B cell (primary cell): ENCODE measurements around the gene COL6A1. TPM values are rescaled to one million over a fixed set of nuclear protein-coding genes. Genes with fewer than 3 reads are reported as not detected.

ENCODE experiments used
- ATAC-seq: fragments of 200-7000 bp; cut with Tn5 transposase; one replicate; pipeline ENCODE4 v1.10.0; 2021; ENCODE audit warnings: low read depth, mild to moderate bottlenecking, moderate number of reproducible peaks, moderate library complexity
- CTCF ChIA-PET: fragments of 350-600 bp; sonication (Branson Sonifier 250); formaldehyde crosslinking; loops from one replicate; lab custom pipeline; 2021; ENCODE audit warnings: antibody characterized with exemption, inconsistent platforms; lab: Charles Lee
- POLR2A ChIA-PET: fragments of 350-600 bp; sonication (Branson Sonifier 250); formaldehyde crosslinking; loops from one replicate; lab custom pipeline; 2021; ENCODE audit warnings: antibody characterized with exemption; lab: Charles Lee
- DNase-seq: peaks from one replicate; pipeline ENCODE4 v3.0.0; 2013
- H2AFZ ChIP-seq: 2 replicates; pipeline ENCODE4 v1.6.1; 2012; ENCODE audit warnings: mild to moderate bottlenecking, low read depth, low read length; ENCODE audit not compliant: insufficient read depth, poor library complexity, severe bottlenecking
- H3K27ac ChIP-seq, 2 donors: 1 replicate in 1 of 2; 2 replicates in 1 of 2; pipeline ENCODE4 v1.5.1; 2012 to 2013; ENCODE audit warnings: low read length in 2 of 2, mild to moderate bottlenecking in 2 of 2, moderate library complexity in 1 of 2
- H3K27me3 ChIP-seq, 4 experiments: fragments of 200-600 bp in 1 of 4; sonication (generic) in 1 of 4; replicated peaks in 1 of 4; 1 replicate in 2 of 4; 2 replicates in 2 of 4; pipeline versions ENCODE4 v1.6.1 to v1.7.0; 2013 to 2016; ENCODE audit warnings: low read length in 3 of 4, mild to moderate bottlenecking in 2 of 4, mixed read lengths in 1 of 4, moderate library complexity in 1 of 4; ENCODE audit not compliant: insufficient read depth in 4 of 4, control insufficient read depth in 3 of 4; ENCODE audit errors: control extremely low read depth in 1 of 4
- H3K36me3 ChIP-seq, 2 experiments: replicated peaks in 1 of 2; 1 replicate in 1 of 2; 2 replicates in 1 of 2; pipeline versions ENCODE4 v1.6.1 to v1.7.1; 2013; ENCODE audit warnings: low read length in 1 of 2; ENCODE audit not compliant: insufficient read depth in 2 of 2, control insufficient read depth in 1 of 2; ENCODE audit errors: control extremely low read depth in 1 of 2, extremely low read depth in 1 of 2
- H3K4me1 ChIP-seq, 2 donors: fragments of 200-600 bp in 1 of 2; sonication (generic) in 1 of 2; 1 replicate in 1 of 2; 2 replicates in 1 of 2; pipeline versions ENCODE4 v1.5.1 to v1.6.1; 2013 to 2017; ENCODE audit warnings: low read length in 2 of 2; ENCODE audit not compliant: control insufficient read depth in 2 of 2, insufficient read depth in 2 of 2
- H3K4me2 ChIP-seq: replicated peaks from 2 replicates; pipeline ENCODE3; 2012; ENCODE audit warnings: mild to moderate bottlenecking, low read depth, low read length; ENCODE audit not compliant: poor library complexity, severe bottlenecking
- H3K4me3 ChIP-seq, 5 experiments: fragments of 200-600 bp in 1 of 5; sonication (generic) in 1 of 5; 1 replicate in 3 of 5; 2 replicates in 2 of 5; pipeline versions ENCODE4 v1.5.1 to v1.7.0; 2011 to 2016; ENCODE audit warnings: low read length in 4 of 5, mild to moderate bottlenecking in 4 of 5, low read depth in 2 of 5, control low read depth in 1 of 5, moderate library complexity in 1 of 5; ENCODE audit not compliant: insufficient read depth in 1 of 5; ENCODE audit errors: control extremely low read depth in 1 of 5, extremely low read depth in 1 of 5
- H3K79me2 ChIP-seq: fragments of 200-600 bp; sonication (generic); one replicate; pipeline ENCODE4 v1.6.0; 2016; ENCODE audit warnings: low read length; ENCODE audit not compliant: control insufficient read depth, insufficient read depth
- H3K9ac ChIP-seq: fragments of 200-600 bp; sonication (generic); 2 replicates; pipeline ENCODE4 v1.6.1; 2017; ENCODE audit warnings: mild to moderate bottlenecking, low read length, moderate library complexity
- H3K9me3 ChIP-seq, 3 donors: one replicate each; pipeline versions ENCODE4 v1.6.1 to v1.7.1; 2013; ENCODE audit warnings: low read length in 2 of 3; ENCODE audit not compliant: control insufficient read depth in 2 of 3, insufficient read depth in 1 of 3; ENCODE audit errors: control extremely low read depth in 1 of 3
- H4K20me1 ChIP-seq: 2 replicates; pipeline ENCODE4 v1.6.0; 2012; ENCODE audit warnings: mild to moderate bottlenecking, low read length; ENCODE audit not compliant: insufficient read depth, control insufficient read depth, poor library complexity, severe bottlenecking
- H3K27ac Mint-ChIP-seq: one replicate; pipeline ENCODE4 v1.8.0; 2021; ENCODE audit warnings: mixed read lengths
- H3K27me3 Mint-ChIP-seq: one replicate; pipeline ENCODE4 v1.8.0; 2021; ENCODE audit warnings: mixed read lengths
- H3K4me1 Mint-ChIP-seq: one replicate; pipeline ENCODE4 v1.8.0; 2021; ENCODE audit warnings: mixed read lengths
- H3K4me3 Mint-ChIP-seq: one replicate; pipeline ENCODE4 v1.8.0; 2021; ENCODE audit warnings: mixed read lengths
- H3K9me3 Mint-ChIP-seq: one replicate; pipeline ENCODE4 v1.8.0; 2022; ENCODE audit warnings: mixed read lengths; ENCODE audit not compliant: insufficient read depth
- EZH2 ChIP-seq: IDR thresholded peaks from 2 replicates; pipeline ENCODE4 v1.6.1; 2012; ENCODE audit warnings: borderline replicate concordance, low read depth, mild to moderate bottlenecking, moderate library complexity, low read length; ENCODE audit not compliant: insufficient read depth, poor library complexity, severe bottlenecking
- WGBS: methylation state at CpG from one replicate; pipeline ENCODE4 v1.1.5; 2013; ENCODE audit warnings: missing lambda C conversion rate; ENCODE audit not compliant: insufficient coverage; 5-methylcytosine and 5-hydroxymethylcytosine counted together
- intact Hi-C: fragments of 100-400 bp; cut with micrococcal nuclease; formaldehyde crosslinking; loops from one replicate; pipeline ENCODE4 v1.10.0; 2022
- polyA plus RNA-seq: library from polyadenylated mRNA; depleted of rRNA; stranded (reverse); fragments of >200 nt; gene quantifications from 2 replicates; pipeline ENCODE4 v1.2.3, GENCODE V29; 2012
- total RNA-seq, 2 donors: library from RNA; stranded (reverse); fragments of 120-200 nt in 1 of 2; gene quantifications; 1 replicate in 1 of 2; 2 replicates in 1 of 2; pipeline versions ENCODE4 v1.2.3 to v1.2.4, GENCODE V29; 2013 to 2022
- TF ChIP-seq, protein P1 (sequence below): fragments of 200-600 bp; IDR thresholded peaks from one replicate; pipeline ENCODE4 v1.8.0; 2022; ENCODE audit warnings: antibody characterized with exemption, mild to moderate bottlenecking

The COL6A1 gene
- total and polyA plus RNA-seq, 2 donors (not counting 1 experiment from before 2014, with no cell fraction given), result 0.39 to 0.67 TPM

DNA sequence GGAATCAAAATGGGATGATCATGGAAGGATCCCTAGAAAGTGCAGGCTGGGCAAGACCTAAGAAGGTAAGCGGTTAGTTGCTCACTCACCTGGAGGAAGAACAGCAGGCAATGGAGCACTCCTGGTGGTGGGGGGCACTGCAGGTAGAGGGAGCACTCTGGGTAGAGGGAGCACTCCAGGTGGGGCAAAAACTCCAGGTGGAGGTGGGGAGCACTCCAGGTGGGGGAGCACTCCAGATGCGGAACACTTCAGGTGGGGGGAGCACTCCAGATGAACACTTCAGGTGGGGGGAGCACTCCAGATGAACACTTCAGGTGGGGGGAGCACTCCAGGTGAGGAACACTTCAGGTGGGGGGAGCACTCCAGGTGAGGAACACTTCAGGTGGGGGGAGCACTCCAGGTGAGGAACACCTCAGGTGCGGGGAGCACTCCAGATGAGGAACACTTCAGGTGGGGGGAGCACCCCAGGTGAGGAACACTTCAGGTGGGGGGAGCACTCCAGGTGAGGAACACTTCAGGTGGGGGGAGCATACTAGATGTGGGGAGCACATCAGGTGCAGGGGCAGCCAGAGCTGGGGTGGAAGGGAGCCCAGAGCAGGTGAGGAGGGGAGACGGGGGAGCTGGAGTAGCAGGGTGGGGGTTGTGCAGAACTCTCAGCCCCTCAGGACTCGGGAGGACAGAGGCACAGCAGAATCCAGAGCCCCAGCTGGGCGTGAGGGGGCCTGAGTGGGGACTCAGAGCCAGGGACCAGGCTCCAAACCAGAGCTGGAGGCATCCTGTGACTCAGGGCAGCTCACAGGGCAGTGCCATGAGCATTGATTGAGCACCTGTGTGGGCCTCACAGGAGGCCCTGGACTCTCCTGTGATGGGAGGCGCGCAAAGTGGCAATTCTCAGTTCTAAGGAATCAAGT is 37.7 kb upstream of the COL6A1 start:
- no peaks in the 10 kb centered on the region for H3K4me1 ChIP-seq
- 95% methylated on average over 8 of the region's 8 CpGs for WGBS
- H2AFZ ChIP-seq, result no peak overlapping the region
- Mint-ChIP-seq H3K4me3 (no peak overlapping the region), H3K9me3 (no peaks in the 10 kb centered on the region), H3K27ac (no peak overlapping the region), H3K27me3 (no peaks in the 10 kb centered on the region), H3K4me1 (no peaks in the 10 kb centered on the region)
- TF ChIP-seq EZH2, result no peak
- TF ChIP-seq, protein P1, sequence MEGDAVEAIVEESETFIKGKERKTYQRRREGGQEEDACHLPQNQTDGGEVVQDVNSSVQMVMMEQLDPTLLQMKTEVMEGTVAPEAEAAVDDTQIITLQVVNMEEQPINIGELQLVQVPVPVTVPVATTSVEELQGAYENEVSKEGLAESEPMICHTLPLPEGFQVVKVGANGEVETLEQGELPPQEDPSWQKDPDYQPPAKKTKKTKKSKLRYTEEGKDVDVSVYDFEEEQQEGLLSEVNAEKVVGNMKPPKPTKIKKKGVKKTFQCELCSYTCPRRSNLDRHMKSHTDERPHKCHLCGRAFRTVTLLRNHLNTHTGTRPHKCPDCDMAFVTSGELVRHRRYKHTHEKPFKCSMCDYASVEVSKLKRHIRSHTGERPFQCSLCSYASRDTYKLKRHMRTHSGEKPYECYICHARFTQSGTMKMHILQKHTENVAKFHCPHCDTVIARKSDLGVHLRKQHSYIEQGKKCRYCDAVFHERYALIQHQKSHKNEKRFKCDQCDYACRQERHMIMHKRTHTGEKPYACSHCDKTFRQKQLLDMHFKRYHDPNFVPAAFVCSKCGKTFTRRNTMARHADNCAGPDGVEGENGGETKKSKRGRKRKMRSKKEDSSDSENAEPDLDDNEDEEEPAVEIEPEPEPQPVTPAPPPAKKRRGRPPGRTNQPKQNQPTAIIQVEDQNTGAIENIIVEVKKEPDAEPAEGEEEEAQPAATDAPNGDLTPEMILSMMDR, result no peak
- DNase-seq (no peak), ATAC-seq (no peak)
- ChIA-PET POLR2A (no interaction called here), CTCF (no interaction called here)
- H3K36me3 ChIP-seq, result no peaks in the 10 kb centered on the region
- intact Hi-C loops, result no loop called here
- H3K4me2 ChIP-seq, result no peak overlapping the region
- no peaks in the 10 kb centered on the region for H4K20me1 ChIP-seq
- no peaks in the 10 kb centered on the region for H3K79me2 ChIP-seq
- no peak overlapping the region for H3K27ac ChIP-seq
- H3K9ac ChIP-seq, result no peak overlapping the region
- H3K4me3 ChIP-seq, result no peak overlapping the region
- no peaks in the 10 kb centered on the region for H3K27me3 ChIP-seq
- peaks cover 0 to 16% (median 0%) of the 10 kb centered on the region in 3 donors for H3K9me3 ChIP-seq

DNA sequence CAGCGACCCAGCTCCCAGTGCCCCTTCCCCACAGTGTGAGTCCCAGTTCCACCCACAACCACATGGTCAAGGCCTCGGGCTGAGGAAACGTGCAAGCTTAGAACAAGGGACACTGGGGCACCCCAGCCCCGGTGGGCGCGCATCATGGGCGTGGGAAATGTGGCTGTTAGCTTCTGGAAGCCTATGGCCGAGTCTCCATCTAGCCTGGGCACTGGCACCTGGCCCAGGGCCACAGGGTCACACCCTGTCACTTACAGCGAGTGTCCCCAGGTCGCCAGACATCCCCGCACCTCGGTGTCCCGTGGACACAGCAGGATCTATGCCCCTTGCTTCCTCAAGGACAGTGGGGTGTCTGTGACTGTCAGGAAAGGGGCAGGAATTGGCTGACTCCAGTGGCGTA is 37.0 kb upstream of the COL6A1 start:
- H3K4me3 Mint-ChIP-seq, result no peak overlapping the region

More for the DNA sequence above, 37.0 kb upstream of the COL6A1 start:
- Histone ChIP-seq H3K4me1 (no peaks in the 10 kb centered on the region), H2AFZ (no peak overlapping the region), H3K9me3 (peaks cover 0 to 16% (median 0%) of the 10 kb centered on the region in 3 donors), H3K9ac (no peak overlapping the region), H3K4me2 (no peak overlapping the region), H3K27me3 (no peaks in the 10 kb centered on the region), H4K20me1 (no peaks in the 10 kb centered on the region), H3K79me2 (no peaks in the 10 kb centered on the region), H3K27ac (no peak overlapping the region), H3K4me3 (no peak overlapping the region), H3K36me3 (no peaks in the 10 kb centered on the region)
- intact Hi-C loops, result no loop called here
- WGBS, result 88% methylated on average over 14 of the region's 14 CpGs
- no peaks in the 10 kb centered on the region for H3K27me3 Mint-ChIP-seq
- no peaks in the 10 kb centered on the region for H3K9me3 Mint-ChIP-seq
- ChIA-PET POLR2A (no interaction called here), CTCF (no interaction called here)
- TF ChIP-seq EZH2, result no peak
- TF ChIP-seq, protein P1, result no peak
- no peak for ATAC-seq
- H3K27ac Mint-ChIP-seq, result no peak overlapping the region
- no peaks in the 10 kb centered on the region for H3K4me1 Mint-ChIP-seq
- DNase-seq, result no peak
